B cell (primary cell): Measurements from ENCODE around the gene P2RX3. TPM values are rescaled to one million over a fixed set of nuclear protein-coding genes. Genes with fewer than 3 reads are reported as not detected.

ENCODE experiments used
- ATAC-seq: fragments of 200-7000 bp; cut with Tn5 transposase; one replicate; pipeline ENCODE4 v1.10.0; 2021; ENCODE audit warnings: low read depth, mild to moderate bottlenecking, moderate number of reproducible peaks, moderate library complexity
- CTCF ChIA-PET: fragments of 350-600 bp; sonication (Branson Sonifier 250); formaldehyde crosslinking; loops from one replicate; lab custom pipeline; 2021; ENCODE audit warnings: antibody characterized with exemption, inconsistent platforms; lab: Charles Lee
- POLR2A ChIA-PET: fragments of 350-600 bp; sonication (Branson Sonifier 250); formaldehyde crosslinking; loops from one replicate; lab custom pipeline; 2021; ENCODE audit warnings: antibody characterized with exemption; lab: Charles Lee
- DNase-seq: peaks from one replicate; pipeline ENCODE4 v3.0.0; 2013
- H2AFZ ChIP-seq: 2 replicates; pipeline ENCODE4 v1.6.1; 2012; ENCODE audit warnings: mild to moderate bottlenecking, low read depth, low read length; ENCODE audit not compliant: insufficient read depth, poor library complexity, severe bottlenecking
- H3K27ac ChIP-seq, 2 donors: 1 replicate in 1 of 2; 2 replicates in 1 of 2; pipeline ENCODE4 v1.5.1; 2012 to 2013; ENCODE audit warnings: low read length in 2 of 2, mild to moderate bottlenecking in 2 of 2, moderate library complexity in 1 of 2
- H3K27me3 ChIP-seq, 4 experiments: fragments of 200-600 bp in 1 of 4; sonication (generic) in 1 of 4; replicated peaks in 1 of 4; 1 replicate in 2 of 4; 2 replicates in 2 of 4; pipeline versions ENCODE4 v1.6.1 to v1.7.0; 2013 to 2016; ENCODE audit warnings: low read length in 3 of 4, mild to moderate bottlenecking in 2 of 4, mixed read lengths in 1 of 4, moderate library complexity in 1 of 4; ENCODE audit not compliant: insufficient read depth in 4 of 4, control insufficient read depth in 3 of 4; ENCODE audit errors: control extremely low read depth in 1 of 4
- H3K36me3 ChIP-seq, 2 experiments: replicated peaks in 1 of 2; 1 replicate in 1 of 2; 2 replicates in 1 of 2; pipeline versions ENCODE4 v1.6.1 to v1.7.1; 2013; ENCODE audit warnings: low read length in 1 of 2; ENCODE audit not compliant: insufficient read depth in 2 of 2, control insufficient read depth in 1 of 2; ENCODE audit errors: control extremely low read depth in 1 of 2, extremely low read depth in 1 of 2
- H3K4me1 ChIP-seq, 2 donors: fragments of 200-600 bp in 1 of 2; sonication (generic) in 1 of 2; 1 replicate in 1 of 2; 2 replicates in 1 of 2; pipeline versions ENCODE4 v1.5.1 to v1.6.1; 2013 to 2017; ENCODE audit warnings: low read length in 2 of 2; ENCODE audit not compliant: control insufficient read depth in 2 of 2, insufficient read depth in 2 of 2
- H3K4me2 ChIP-seq: replicated peaks from 2 replicates; pipeline ENCODE3; 2012; ENCODE audit warnings: mild to moderate bottlenecking, low read depth, low read length; ENCODE audit not compliant: poor library complexity, severe bottlenecking
- H3K4me3 ChIP-seq, 5 experiments: fragments of 200-600 bp in 1 of 5; sonication (generic) in 1 of 5; 1 replicate in 3 of 5; 2 replicates in 2 of 5; pipeline versions ENCODE4 v1.5.1 to v1.7.0; 2011 to 2016; ENCODE audit warnings: low read length in 4 of 5, mild to moderate bottlenecking in 4 of 5, low read depth in 2 of 5, control low read depth in 1 of 5, moderate library complexity in 1 of 5; ENCODE audit not compliant: insufficient read depth in 1 of 5; ENCODE audit errors: control extremely low read depth in 1 of 5, extremely low read depth in 1 of 5
- H3K79me2 ChIP-seq: fragments of 200-600 bp; sonication (generic); one replicate; pipeline ENCODE4 v1.6.0; 2016; ENCODE audit warnings: low read length; ENCODE audit not compliant: control insufficient read depth, insufficient read depth
- H3K9ac ChIP-seq: fragments of 200-600 bp; sonication (generic); 2 replicates; pipeline ENCODE4 v1.6.1; 2017; ENCODE audit warnings: mild to moderate bottlenecking, low read length, moderate library complexity
- H3K9me3 ChIP-seq, 3 donors: one replicate each; pipeline versions ENCODE4 v1.6.1 to v1.7.1; 2013; ENCODE audit warnings: low read length in 2 of 3; ENCODE audit not compliant: control insufficient read depth in 2 of 3, insufficient read depth in 1 of 3; ENCODE audit errors: control extremely low read depth in 1 of 3
- H4K20me1 ChIP-seq: 2 replicates; pipeline ENCODE4 v1.6.0; 2012; ENCODE audit warnings: mild to moderate bottlenecking, low read length; ENCODE audit not compliant: insufficient read depth, control insufficient read depth, poor library complexity, severe bottlenecking
- H3K27ac Mint-ChIP-seq: one replicate; pipeline ENCODE4 v1.8.0; 2021; ENCODE audit warnings: mixed read lengths
- H3K27me3 Mint-ChIP-seq: one replicate; pipeline ENCODE4 v1.8.0; 2021; ENCODE audit warnings: mixed read lengths
- H3K4me1 Mint-ChIP-seq: one replicate; pipeline ENCODE4 v1.8.0; 2021; ENCODE audit warnings: mixed read lengths
- H3K4me3 Mint-ChIP-seq: one replicate; pipeline ENCODE4 v1.8.0; 2021; ENCODE audit warnings: mixed read lengths
- H3K9me3 Mint-ChIP-seq: one replicate; pipeline ENCODE4 v1.8.0; 2022; ENCODE audit warnings: mixed read lengths; ENCODE audit not compliant: insufficient read depth
- CTCF ChIP-seq: fragments of 200-600 bp; IDR thresholded peaks from one replicate; pipeline ENCODE4 v1.8.0; 2022; ENCODE audit warnings: antibody characterized with exemption, mild to moderate bottlenecking
- EZH2 ChIP-seq: IDR thresholded peaks from 2 replicates; pipeline ENCODE4 v1.6.1; 2012; ENCODE audit warnings: borderline replicate concordance, low read depth, mild to moderate bottlenecking, moderate library complexity, low read length; ENCODE audit not compliant: insufficient read depth, poor library complexity, severe bottlenecking
- WGBS: methylation state at CpG from one replicate; pipeline ENCODE4 v1.1.5; 2013; ENCODE audit warnings: missing lambda C conversion rate; ENCODE audit not compliant: insufficient coverage; 5-methylcytosine and 5-hydroxymethylcytosine counted together
- intact Hi-C: fragments of 100-400 bp; cut with micrococcal nuclease; formaldehyde crosslinking; loops from one replicate; pipeline ENCODE4 v1.10.0; 2022
- polyA plus RNA-seq: library from polyadenylated mRNA; depleted of rRNA; stranded (reverse); fragments of >200 nt; gene quantifications from 2 replicates; pipeline ENCODE4 v1.2.3, GENCODE V29; 2012
- total RNA-seq, 2 donors: library from RNA; stranded (reverse); fragments of 120-200 nt in 1 of 2; gene quantifications; 1 replicate in 1 of 2; 2 replicates in 1 of 2; pipeline versions ENCODE4 v1.2.3 to v1.2.4, GENCODE V29; 2013 to 2022

Gene P2RX3
- total and polyA plus RNA-seq, 2 donors (not counting 1 experiment from before 2014, with no cell fraction given): not detected

- ATAC-seq: no peak
- no peak overlapping the region for H3K4me3 ChIP-seq
- H3K27me3 ChIP-seq: no peaks in the 10 kb centered on the region
- H3K27ac ChIP-seq: no peak overlapping the region
- no peak overlapping the region for H3K27ac Mint-ChIP-seq
- H3K9ac ChIP-seq: no peak overlapping the region
- intact Hi-C loops: no loop called here
- WGBS: 83% methylated on average over 1 of the region's 2 CpGs
- no peaks in the 10 kb centered on the region for H3K27me3 Mint-ChIP-seq
- no peak overlapping the region for H3K4me3 Mint-ChIP-seq
- ChIA-PET CTCF (no interaction called here), POLR2A (no interaction called here)
- peaks cover 0 to 32% (median 12%) of the 10 kb centered on the region in 3 donors for H3K9me3 ChIP-seq
- no peak for DNase-seq
- no peaks in the 10 kb centered on the region for H3K4me1 Mint-ChIP-seq
- H3K36me3 ChIP-seq: peaks cover 0 to 4% of the 10 kb centered on the region in 2 experiments
- TF ChIP-seq CTCF (no peak), EZH2 (no peak)
- no peaks in the 10 kb centered on the region for H3K79me2 ChIP-seq
- H4K20me1 ChIP-seq: no peaks in the 10 kb centered on the region
- no peaks in the 10 kb centered on the region for H3K4me1 ChIP-seq
- H2AFZ ChIP-seq: no peak overlapping the region
- no peak overlapping the region for H3K4me2 ChIP-seq
- peaks cover 2% of the 10 kb centered on the region for H3K9me3 Mint-ChIP-seq
Measured at GRCh38 chr11:57297221-57297620, 40.9 kb upstream of the P2RX3 start.

- intact Hi-C loops: no loop called here
- Mint-ChIP-seq H3K27me3 (no peaks in the 10 kb centered on the region), H3K9me3 (peaks cover 2% of the 10 kb centered on the region), H3K4me1 (no peaks in the 10 kb centered on the region), H3K4me3 (no peak overlapping the region), H3K27ac (no peak overlapping the region)
- ATAC-seq: no peak
- H3K4me1 ChIP-seq: no peaks in the 10 kb centered on the region
- H3K79me2 ChIP-seq: no peaks in the 10 kb centered on the region
- H3K27me3 ChIP-seq: no peaks in the 10 kb centered on the region
- H3K27ac ChIP-seq: no peak overlapping the region
- H2AFZ ChIP-seq: no peak overlapping the region
- ChIA-PET POLR2A (no interaction called here), CTCF (no interaction called here)
- H3K4me2 ChIP-seq: no peak overlapping the region
- peaks cover 0 to 32% (median 12%) of the 10 kb centered on the region in 3 donors for H3K9me3 ChIP-seq
- H3K4me3 ChIP-seq: no peak overlapping the region
- TF ChIP-seq EZH2: no peak
- TF ChIP-seq CTCF: no peak
- peaks cover 0 to 4% of the 10 kb centered on the region in 2 experiments for H3K36me3 ChIP-seq
- no peak for DNase-seq
- no peak overlapping the region for H3K9ac ChIP-seq
- 100% methylated on average over 1 of the region's 5 CpGs for WGBS
- no peaks in the 10 kb centered on the region for H4K20me1 ChIP-seq
Measured at GRCh38 chr11:57299150-57299737, 38.9 kb upstream of the P2RX3 start.
